Left lung (tissue), 10 donors: Measurements from ENCODE around the gene ZNF407. TPM values are rescaled to one million over a fixed set of nuclear protein-coding genes. Genes with fewer than 3 reads are reported as not detected.
A peak's percentile ranks its signal among the peaks of the same experiment; 100 is the strongest.

Experiments
- ATAC-seq: fragments of 200-7000 bp; cut with Tn5 transposase; one replicate; pipeline ENCODE4 v1.9.1; 2020; ENCODE audit warnings: moderate library complexity
- DNase-seq, 4 donors: peaks; one replicate each; pipeline ENCODE4 v3.0.0-alpha.2; 2013 to 2020
- H3K27ac ChIP-seq, 2 donors: fragments of 200-600 bp; sonication (generic) in 1 of 2; one replicate each; pipeline versions ENCODE4 v1.5.0 to v1.8.0; 2020 to 2021
- H3K27me3 ChIP-seq, 2 donors: fragments of 200-600 bp; sonication (generic) in 1 of 2; one replicate each; pipeline versions ENCODE4 v1.5.0 to v1.8.0; 2020 to 2021
- H3K36me3 ChIP-seq, 2 donors: fragments of 200-600 bp; sonication (generic) in 1 of 2; one replicate each; pipeline versions ENCODE4 v1.5.0 to v1.8.0; 2020 to 2021
- H3K4me1 ChIP-seq, 2 donors: fragments of 200-600 bp; one replicate each; pipeline ENCODE4 v1.8.0; 2021
- H3K4me3 ChIP-seq, 2 donors: fragments of 200-600 bp; sonication (generic) in 1 of 2; one replicate each; pipeline versions ENCODE4 v1.5.0 to v1.8.0; 2020 to 2021; ENCODE audit warnings: mild to moderate bottlenecking in 1 of 2
- H3K9me3 ChIP-seq, 2 donors: fragments of 200-600 bp; sonication (generic) in 1 of 2; one replicate each; pipeline versions ENCODE4 v1.5.0 to v1.8.0; 2020 to 2021
- intact Hi-C, 2 donors: fragments of 100-400 bp; cut with DNase I; formaldehyde crosslinking; loops; one replicate each; pipeline versions ENCODE4 v1.11.2 to v1.14.2; 2022
- polyA plus RNA-seq, 6 donors: library from polyadenylated mRNA; unstranded; fragments of 120-200 nt; gene quantifications; one replicate each; pipeline ENCODE4 v1.2.1, GENCODE V29; 2013; ENCODE audit not compliant: insufficient read length in 6 of 6
- total RNA-seq, 2 donors: library from RNA; stranded (reverse); fragmentation: NEBNext Ultra II Directional; extraction: Animal tissue kit (Norgen Biotek cat#: 25700); gene quantifications; one replicate each; pipeline ENCODE4 v1.2.1, GENCODE V29; 2021
- TF ChIP-seq, protein P1 (sequence below), 2 donors: fragments of 200-600 bp; sonication (generic) in 1 of 2; IDR thresholded peaks; one replicate each; pipeline versions ENCODE4 v1.5.0 to v1.8.0; 2021; ENCODE audit warnings: antibody characterized with exemption in 2 of 2
- donor health status: DM: no; HTN: yes; CAD: no.
- donor health status: DM: no; HTN: no; CAD: no.

The ZNF407 gene
- total and polyA plus RNA-seq, 8 donors: 10.3 to 16.7 (median 11.3) TPM

DNA sequence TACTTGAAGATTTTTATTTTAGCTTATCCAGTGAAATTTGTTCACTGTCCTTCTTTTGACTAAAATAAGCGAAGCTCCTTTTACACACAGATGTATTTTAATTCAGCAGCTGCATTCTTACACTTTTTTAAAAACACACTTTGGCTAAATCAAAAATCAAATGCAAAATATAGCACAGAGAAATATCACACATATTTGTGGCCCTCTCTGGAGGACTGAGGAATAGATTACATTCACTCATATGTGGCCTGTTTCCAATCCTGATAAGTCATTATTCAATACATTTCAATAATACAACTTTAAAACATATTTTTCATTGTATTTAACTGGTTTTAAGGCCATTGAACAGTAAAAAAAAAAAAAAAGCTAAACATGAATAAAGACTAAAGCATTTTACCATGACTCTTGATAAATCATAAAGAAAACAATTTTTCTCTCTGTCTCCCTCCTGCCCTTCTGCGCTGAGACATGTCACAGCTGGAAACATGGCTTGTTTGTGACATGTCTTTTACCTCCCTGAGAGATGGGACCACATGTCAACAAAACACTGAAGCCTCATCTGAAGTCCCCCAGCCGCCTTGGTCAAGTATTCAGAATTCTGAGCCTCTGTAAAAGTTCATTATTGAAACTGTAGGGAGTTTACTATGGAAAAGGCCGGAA, 221.0 kb downstream of the ZNF407 start:
- Histone ChIP-seq H3K4me3 (no peak overlapping the region), H3K4me1 (no peaks in the 10 kb centered on the region), H3K36me3 (no peaks in the 10 kb centered on the region), H3K27ac (no peak overlapping the region), H3K27me3 (no peaks in the 10 kb centered on the region), H3K9me3 (no peaks in the 10 kb centered on the region)
- intact Hi-C loops: no loop called here
- ATAC-seq: no peak
- TF ChIP-seq, protein P1, sequence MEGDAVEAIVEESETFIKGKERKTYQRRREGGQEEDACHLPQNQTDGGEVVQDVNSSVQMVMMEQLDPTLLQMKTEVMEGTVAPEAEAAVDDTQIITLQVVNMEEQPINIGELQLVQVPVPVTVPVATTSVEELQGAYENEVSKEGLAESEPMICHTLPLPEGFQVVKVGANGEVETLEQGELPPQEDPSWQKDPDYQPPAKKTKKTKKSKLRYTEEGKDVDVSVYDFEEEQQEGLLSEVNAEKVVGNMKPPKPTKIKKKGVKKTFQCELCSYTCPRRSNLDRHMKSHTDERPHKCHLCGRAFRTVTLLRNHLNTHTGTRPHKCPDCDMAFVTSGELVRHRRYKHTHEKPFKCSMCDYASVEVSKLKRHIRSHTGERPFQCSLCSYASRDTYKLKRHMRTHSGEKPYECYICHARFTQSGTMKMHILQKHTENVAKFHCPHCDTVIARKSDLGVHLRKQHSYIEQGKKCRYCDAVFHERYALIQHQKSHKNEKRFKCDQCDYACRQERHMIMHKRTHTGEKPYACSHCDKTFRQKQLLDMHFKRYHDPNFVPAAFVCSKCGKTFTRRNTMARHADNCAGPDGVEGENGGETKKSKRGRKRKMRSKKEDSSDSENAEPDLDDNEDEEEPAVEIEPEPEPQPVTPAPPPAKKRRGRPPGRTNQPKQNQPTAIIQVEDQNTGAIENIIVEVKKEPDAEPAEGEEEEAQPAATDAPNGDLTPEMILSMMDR (IDR thresholded peaks at IDR 0.05): no peak
- no peak for DNase-seq

- Histone ChIP-seq H3K4me1 (no peaks in the 10 kb centered on the region), H3K9me3 (no peaks in the 10 kb centered on the region), H3K4me3 (no peak overlapping the region), H3K27me3 (no peaks in the 10 kb centered on the region), H3K27ac (no peak overlapping the region), H3K36me3 (no peaks in the 10 kb centered on the region)
- TF ChIP-seq, protein P1 (IDR thresholded peaks at IDR 0.05): peak in 1 of 2 donors; percentile 29
- intact Hi-C loops: no loop called here
- peak; percentile 61 for ATAC-seq
- no peak for DNase-seq
These were observed 221.9 kb downstream of the ZNF407 start for GRCh38 chr18:74819433-74820059.

GRCh38 chr18:74820160-74820780, 222.6 kb downstream of the ZNF407 start:
- Histone ChIP-seq H3K27me3 (no peaks in the 10 kb centered on the region), H3K4me3 (no peak overlapping the region), H3K27ac (no peak overlapping the region), H3K36me3 (no peaks in the 10 kb centered on the region), H3K4me1 (no peaks in the 10 kb centered on the region), H3K9me3 (no peaks in the 10 kb centered on the region)
- DNase-seq (no peak), ATAC-seq (peak; percentile 76)
- TF ChIP-seq, protein P1 (IDR thresholded peaks at IDR 0.05): no peak
- intact Hi-C loops: no loop called here

- Histone ChIP-seq H3K27me3 (no peaks in the 10 kb centered on the region), H3K36me3 (no peaks in the 10 kb centered on the region), H3K27ac (no peak overlapping the region), H3K4me1 (no peaks in the 10 kb centered on the region), H3K9me3 (no peaks in the 10 kb centered on the region), H3K4me3 (no peak overlapping the region)
- no peak for DNase-seq
- intact Hi-C loops: no loop called here
- no peak for ATAC-seq
- TF ChIP-seq, protein P1 (IDR thresholded peaks at IDR 0.05): no peak
These were observed 227.8 kb downstream of the ZNF407 start for GRCh38 chr18:74825460-74825859.

GRCh38 chr18:74826572-74826971, 228.9 kb downstream of the ZNF407 start:
- intact Hi-C loops: no loop called here
- ATAC-seq (no peak), DNase-seq (no peak)
- H3K27ac ChIP-seq: no peak overlapping the region
- no peak overlapping the region for H3K4me3 ChIP-seq
- no peaks in the 10 kb centered on the region for H3K9me3 ChIP-seq
- H3K4me1 ChIP-seq: no peaks in the 10 kb centered on the region
- H3K36me3 ChIP-seq: no peaks in the 10 kb centered on the region
- H3K27me3 ChIP-seq: no peaks in the 10 kb centered on the region
- TF ChIP-seq, protein P1 (IDR thresholded peaks at IDR 0.05): no peak
